Measurements from ENCODE around the gene TMEM156. TPM values are rescaled to one million over a fixed set of nuclear protein-coding genes. Genes with fewer than 3 reads are reported as not detected.

TMEM156 gene, protein sequence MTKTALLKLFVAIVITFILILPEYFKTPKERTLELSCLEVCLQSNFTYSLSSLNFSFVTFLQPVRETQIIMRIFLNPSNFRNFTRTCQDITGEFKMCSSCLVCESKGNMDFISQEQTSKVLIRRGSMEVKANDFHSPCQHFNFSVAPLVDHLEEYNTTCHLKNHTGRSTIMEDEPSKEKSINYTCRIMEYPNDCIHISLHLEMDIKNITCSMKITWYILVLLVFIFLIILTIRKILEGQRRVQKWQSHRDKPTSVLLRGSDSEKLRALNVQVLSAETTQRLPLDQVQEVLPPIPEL
- total RNA-seq: not detected in 2 replicates
- long read RNA-seq: 0 reads

DNA sequence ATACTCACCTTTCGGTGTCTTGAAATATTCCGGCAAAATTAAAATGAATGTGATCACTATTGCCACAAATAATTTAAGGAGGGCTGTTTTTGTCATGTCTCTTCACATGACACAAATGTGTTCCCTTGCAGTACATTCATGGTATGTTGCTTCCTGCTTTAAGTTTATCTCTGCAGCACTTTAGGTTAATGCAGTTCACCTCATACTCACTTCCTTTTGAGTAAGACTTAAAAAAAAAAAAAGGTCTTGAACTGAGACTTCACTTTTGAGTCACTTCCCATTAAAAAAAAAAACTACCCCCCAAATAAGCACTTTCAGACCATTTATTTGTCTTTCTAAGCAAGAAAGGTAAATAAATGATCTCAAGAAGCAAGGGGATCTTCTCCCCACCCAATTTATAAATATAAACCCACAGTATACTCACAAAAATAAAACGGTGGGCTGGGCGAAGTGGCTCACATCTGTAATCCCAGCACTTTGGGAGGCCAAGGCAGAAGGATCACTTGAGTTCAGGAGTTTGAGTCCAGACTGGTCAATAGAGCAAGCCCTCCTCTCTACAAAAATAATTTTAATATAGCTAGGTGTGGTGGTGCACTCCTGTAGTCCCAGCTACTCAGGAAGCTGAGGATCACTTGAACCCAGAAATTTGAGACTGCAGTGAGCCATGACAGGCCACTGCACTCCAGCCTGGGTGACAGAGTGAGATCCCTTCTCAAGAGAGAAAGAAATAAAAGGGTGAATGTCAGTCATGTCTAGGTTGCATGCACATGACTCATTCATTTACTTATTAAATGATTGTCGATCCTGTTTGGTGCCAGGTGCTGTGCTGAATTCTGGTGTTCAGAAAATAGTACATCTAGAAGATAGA is at the start of gene TMEM156:
TMEM156 (minus strand) TSS at position 192 of the 868 bp plus-strand sequence; CDS start at position 96, 96 bp downstream.
- no peak within 1 kb of the TSS for H3K27ac Mint-ChIP-seq
- no peaks in the 10 kb centered on the region for H3K27me3 Mint-ChIP-seq
- peaks cover 11% of the 10 kb centered on the region for H3K4me1 Mint-ChIP-seq (ENCODE audit: low read depth)
- H3K36me3 Mint-ChIP-seq (ENCODE audit: insufficient read depth): no peaks in the 10 kb centered on the region
- no peak within 1 kb of the TSS for H3K4me3 Mint-ChIP-seq (ENCODE audit: low read depth)
- H3K9me3 Mint-ChIP-seq (ENCODE audit: low read depth): no peaks in the 10 kb centered on the region
- no peak for DNase-seq (ENCODE audit: low spot score, unreplicated experiment)
- TF ChIP-seq, protein P1, sequence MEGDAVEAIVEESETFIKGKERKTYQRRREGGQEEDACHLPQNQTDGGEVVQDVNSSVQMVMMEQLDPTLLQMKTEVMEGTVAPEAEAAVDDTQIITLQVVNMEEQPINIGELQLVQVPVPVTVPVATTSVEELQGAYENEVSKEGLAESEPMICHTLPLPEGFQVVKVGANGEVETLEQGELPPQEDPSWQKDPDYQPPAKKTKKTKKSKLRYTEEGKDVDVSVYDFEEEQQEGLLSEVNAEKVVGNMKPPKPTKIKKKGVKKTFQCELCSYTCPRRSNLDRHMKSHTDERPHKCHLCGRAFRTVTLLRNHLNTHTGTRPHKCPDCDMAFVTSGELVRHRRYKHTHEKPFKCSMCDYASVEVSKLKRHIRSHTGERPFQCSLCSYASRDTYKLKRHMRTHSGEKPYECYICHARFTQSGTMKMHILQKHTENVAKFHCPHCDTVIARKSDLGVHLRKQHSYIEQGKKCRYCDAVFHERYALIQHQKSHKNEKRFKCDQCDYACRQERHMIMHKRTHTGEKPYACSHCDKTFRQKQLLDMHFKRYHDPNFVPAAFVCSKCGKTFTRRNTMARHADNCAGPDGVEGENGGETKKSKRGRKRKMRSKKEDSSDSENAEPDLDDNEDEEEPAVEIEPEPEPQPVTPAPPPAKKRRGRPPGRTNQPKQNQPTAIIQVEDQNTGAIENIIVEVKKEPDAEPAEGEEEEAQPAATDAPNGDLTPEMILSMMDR (IDR thresholded peaks at IDR 0.05; ENCODE audit: unreplicated experiment): no peak

DNA sequence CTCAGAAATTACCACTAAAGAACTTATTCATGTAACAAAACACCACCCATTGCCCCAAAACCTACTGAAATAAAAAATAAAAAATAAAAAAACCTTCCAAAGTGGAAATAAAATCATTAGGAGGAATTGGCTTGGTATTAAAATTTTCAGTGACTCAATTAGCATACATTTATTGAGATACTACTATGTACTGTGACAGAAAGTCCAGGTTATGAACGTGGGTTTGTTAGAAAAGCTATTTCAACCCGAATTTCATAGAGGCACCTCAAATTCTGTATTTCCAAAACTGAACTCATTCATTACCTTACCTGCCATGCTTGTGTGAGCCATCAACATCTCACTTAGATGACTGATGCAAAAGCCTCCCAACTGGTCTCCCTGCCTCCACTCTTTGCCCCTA is 46.6 kb upstream of the TMEM156 start:
- H3K4me1 Mint-ChIP-seq (ENCODE audit: low read depth): no peaks in the 10 kb centered on the region
- no peak overlapping the region for H3K27ac Mint-ChIP-seq
- H3K27me3 Mint-ChIP-seq: no peaks in the 10 kb centered on the region
- H3K9me3 Mint-ChIP-seq (ENCODE audit: low read depth): peaks cover 7% of the 10 kb centered on the region
- H3K36me3 Mint-ChIP-seq (ENCODE audit: insufficient read depth): peaks cover 21% of the 10 kb centered on the region
- no peak overlapping the region for H3K4me3 Mint-ChIP-seq (ENCODE audit: low read depth)
- DNase-seq (ENCODE audit: low spot score, unreplicated experiment): no peak
- TF ChIP-seq, protein P1 (IDR thresholded peaks at IDR 0.05; ENCODE audit: unreplicated experiment): no peak

DNA sequence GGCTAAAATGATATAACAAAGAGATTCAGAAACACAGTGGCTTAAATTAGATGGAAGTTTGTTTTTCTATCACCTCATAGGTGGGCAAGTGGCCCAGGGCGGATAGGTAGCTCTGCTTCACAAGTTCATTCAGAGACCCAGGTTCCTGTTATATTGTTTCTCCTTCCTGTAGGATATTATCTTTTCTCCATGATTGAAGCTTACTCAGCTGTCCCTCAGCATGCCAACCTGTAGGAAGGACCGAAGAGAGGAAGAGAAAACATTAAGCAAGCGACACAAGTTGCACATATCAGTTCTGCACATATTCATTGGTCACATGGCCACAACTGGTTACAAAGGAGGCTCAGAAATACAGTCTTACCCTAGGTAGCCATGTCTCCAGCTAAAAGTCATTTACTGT is 36.7 kb upstream of the TMEM156 start:
- no peaks in the 10 kb centered on the region for H3K27me3 Mint-ChIP-seq
- peaks cover 8% of the 10 kb centered on the region for H3K4me1 Mint-ChIP-seq (ENCODE audit: low read depth)
- DNase-seq (ENCODE audit: low spot score, unreplicated experiment): no peak
- H3K9me3 Mint-ChIP-seq (ENCODE audit: low read depth): no peaks in the 10 kb centered on the region
- H3K4me3 Mint-ChIP-seq (ENCODE audit: low read depth): no peak overlapping the region
- H3K27ac Mint-ChIP-seq: no peak overlapping the region
- no peaks in the 10 kb centered on the region for H3K36me3 Mint-ChIP-seq (ENCODE audit: insufficient read depth)
- TF ChIP-seq, protein P1 (IDR thresholded peaks at IDR 0.05; ENCODE audit: unreplicated experiment): no peak

DNA sequence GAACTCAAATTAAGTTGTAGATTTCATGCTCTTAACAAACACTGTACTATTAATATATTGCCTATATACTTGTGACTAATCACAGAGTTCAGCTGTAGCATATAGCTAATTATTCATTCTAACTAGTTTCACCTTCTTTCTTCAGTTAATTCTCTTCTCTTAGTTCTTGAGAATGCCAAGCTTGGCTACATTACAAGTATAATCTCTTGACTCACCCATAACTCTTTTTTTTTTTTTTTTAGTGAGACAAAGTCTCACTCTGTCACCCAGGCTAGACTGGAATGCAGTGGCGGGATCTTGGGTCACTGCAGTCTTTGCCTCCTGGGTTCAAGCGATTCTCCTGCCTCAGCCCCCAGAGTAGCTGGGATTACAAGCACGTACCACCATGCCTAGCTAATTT is 35.2 kb upstream of the TMEM156 start:
- no peak overlapping the region for H3K27ac Mint-ChIP-seq
- peaks cover 11% of the 10 kb centered on the region for H3K4me1 Mint-ChIP-seq (ENCODE audit: low read depth)
- H3K9me3 Mint-ChIP-seq (ENCODE audit: low read depth): no peaks in the 10 kb centered on the region
- H3K36me3 Mint-ChIP-seq (ENCODE audit: insufficient read depth): no peaks in the 10 kb centered on the region
- no peak overlapping the region for H3K4me3 Mint-ChIP-seq (ENCODE audit: low read depth)
- no peaks in the 10 kb centered on the region for H3K27me3 Mint-ChIP-seq
- TF ChIP-seq, protein P1 (IDR thresholded peaks at IDR 0.05; ENCODE audit: unreplicated experiment): no peak
- no peak for DNase-seq (ENCODE audit: low spot score, unreplicated experiment)

DNA sequence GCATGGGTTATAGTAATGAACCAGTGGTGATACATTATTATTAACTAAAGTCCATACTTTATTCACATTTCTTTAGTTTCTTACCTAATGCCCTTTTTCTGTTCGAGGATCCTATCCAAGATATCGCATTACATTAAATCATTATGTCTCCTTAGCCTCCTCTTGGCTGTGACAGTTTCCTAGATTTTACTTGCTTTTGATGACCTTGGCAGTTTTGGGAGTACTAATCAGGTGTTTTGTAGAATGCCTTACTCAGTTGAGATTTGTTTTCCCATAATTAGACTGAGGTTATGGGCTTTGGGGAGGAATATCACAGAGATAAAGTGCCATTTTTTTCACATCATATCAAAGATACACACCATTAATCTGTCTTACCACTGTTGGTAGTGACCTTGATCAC is 34.8 kb upstream of the TMEM156 start:
- no peak overlapping the region for H3K4me3 Mint-ChIP-seq (ENCODE audit: low read depth)
- TF ChIP-seq, protein P1 (IDR thresholded peaks at IDR 0.05; ENCODE audit: unreplicated experiment): no peak
- no peaks in the 10 kb centered on the region for H3K36me3 Mint-ChIP-seq (ENCODE audit: insufficient read depth)
- H3K27ac Mint-ChIP-seq: no peak overlapping the region
- H3K9me3 Mint-ChIP-seq (ENCODE audit: low read depth): no peaks in the 10 kb centered on the region
- DNase-seq (ENCODE audit: low spot score, unreplicated experiment): no peak
- H3K27me3 Mint-ChIP-seq: no peaks in the 10 kb centered on the region
- peaks cover 16% of the 10 kb centered on the region for H3K4me1 Mint-ChIP-seq (ENCODE audit: low read depth)
